NCI-H2196 treated with DMSO at 0.1 percent for 48 hours (cell line): ENCODE measurements around the gene MPDZ.
A peak's percentile ranks its signal among the peaks of the same experiment; 100 is the strongest.

Source experiments
- DNase-seq: peaks from one replicate; lab custom pipeline; 2025; ENCODE audit not compliant: unreplicated experiment; lab: John Stamatoyannopoulos, UW

MPDZ gene

GRCh38 chr9:13279284-13280141 is at the start of gene MPDZ:
TSS of gene MPDZ (minus strand) at chr9:13279692. CDS start at chr9:13250315, 29,377 bp downstream.
- peak; percentile 88 for DNase-seq

GRCh38 chr9:13324988-13325387 is 45.5 kb upstream of the MPDZ start:
- DNase-seq: no peak

GRCh38 chr9:13322828-13323550 is 43.5 kb upstream of the MPDZ start:
- no peak for DNase-seq

GRCh38 chr9:13318027-13318426 is 38.5 kb upstream of the MPDZ start:
- no peak for DNase-seq

GRCh38 chr9:13296972-13297371 is 17.5 kb upstream of the MPDZ start:
- no peak for DNase-seq

GRCh38 chr9:13295556-13295955 is 16.1 kb upstream of the MPDZ start:
- DNase-seq: no peak

GRCh38 chr9:13292782-13293181 is 13.3 kb upstream of the MPDZ start:
- DNase-seq: no peak

- no peak for DNase-seq
These were observed 12.7 kb upstream of the MPDZ start for GRCh38 chr9:13292158-13292557.

- no peak for DNase-seq
These were observed 12.2 kb upstream of the MPDZ start for GRCh38 chr9:13291718-13292117.

- DNase-seq: no peak
These were observed 4.5 kb upstream of the MPDZ start for GRCh38 chr9:13284011-13284410.

- DNase-seq: no peak
These were observed 3.5 kb upstream of the MPDZ start for GRCh38 chr9:13282998-13283397.

GRCh38 chr9:13281356-13282016 is 2.0 kb upstream of the MPDZ start:
- DNase-seq: no peak

GRCh38 chr9:13278368-13279246 is 885 bp downstream of the MPDZ start:
- peak; percentile 79 for DNase-seq

GRCh38 chr9:13278023-13278367 is 1.5 kb downstream of the MPDZ start:
- DNase-seq: peak; percentile 79

- DNase-seq: no peak
These were observed 4.4 kb downstream of the MPDZ start for GRCh38 chr9:13274886-13275641.

- no peak for DNase-seq
These were observed 8.8 kb downstream of the MPDZ start for GRCh38 chr9:13270734-13271133.

GRCh38 chr9:13269589-13270452 is 9.7 kb downstream of the MPDZ start:
- no peak for DNase-seq

- DNase-seq: no peak
These were observed 11.0 kb downstream of the MPDZ start for GRCh38 chr9:13268469-13268868.

- no peak for DNase-seq
These were observed 11.7 kb downstream of the MPDZ start for GRCh38 chr9:13267743-13268142.
